Karpas-422 (cell line): Measurements from ENCODE around the gene FAM222A. TPM values are rescaled to one million over a fixed set of nuclear protein-coding genes. Genes with fewer than 3 reads are reported as not detected.

Experiments
- DNase-seq: peaks from one replicate; pipeline ENCODE4 v3.0.0-alpha.2; 2015
- H2AFZ ChIP-seq: fragments of 200-600 bp; sonication (generic); 2 replicates; pipeline ENCODE4 v1.6.1; 2014; ENCODE audit warnings: antibody characterized with exemption, low read length, mixed read lengths
- H3K27ac ChIP-seq: fragments of 200-600 bp; sonication (generic); 2 replicates; pipeline ENCODE4 v1.5.1; 2014; ENCODE audit warnings: mild to moderate bottlenecking, low read length, moderate library complexity
- H3K27me3 ChIP-seq: fragments of 200-600 bp; sonication (generic); 2 replicates; pipeline ENCODE4 v1.6.1; 2014; ENCODE audit warnings: low read length, mixed read lengths
- H3K36me3 ChIP-seq: fragments of 200-600 bp; sonication (generic); 2 replicates; pipeline ENCODE4 v1.6.1; 2014; ENCODE audit warnings: low read length, mixed read lengths; ENCODE audit not compliant: insufficient read depth
- H3K4me1 ChIP-seq: fragments of 200-600 bp; sonication (generic); 2 replicates; pipeline ENCODE4 v1.6.1; 2014; ENCODE audit warnings: mild to moderate bottlenecking, low read length, mixed read lengths
- H3K4me2 ChIP-seq: fragments of 200-600 bp; sonication (generic); 2 replicates; pipeline ENCODE4 v1.6.1; 2014; ENCODE audit warnings: low read length, low read depth, mild to moderate bottlenecking; ENCODE audit not compliant: poor library complexity, severe bottlenecking
- H3K4me3 ChIP-seq: fragments of 200-600 bp; sonication (generic); 2 replicates; pipeline ENCODE4 v1.5.1; 2014; ENCODE audit warnings: mild to moderate bottlenecking, antibody characterized with exemption, low read length, mixed read lengths
- H3K79me2 ChIP-seq: fragments of 200-600 bp; sonication (generic); 2 replicates; pipeline ENCODE4 v1.6.1; 2014; ENCODE audit warnings: mild to moderate bottlenecking, low read length, mixed read lengths
- H3K9ac ChIP-seq: fragments of 200-600 bp; sonication (generic); 2 replicates; pipeline ENCODE4 v1.6.0; 2014; ENCODE audit warnings: low read length
- H3K9me2 ChIP-seq: fragments of 200-600 bp; sonication (generic), shearing (Covaris generic); replicated peaks from 2 replicates; pipeline ENCODE4 v1.6.0; 2014; ENCODE audit warnings: mild to moderate bottlenecking, low read length, moderate library complexity; ENCODE audit not compliant: insufficient read depth
- H3K9me3 ChIP-seq: fragments of 300-700, 200-600 bp; sonication (generic); 2 replicates; pipeline ENCODE4 v1.6.1; 2014; ENCODE audit warnings: low read length, mixed read lengths
- H4K20me1 ChIP-seq: fragments of 200-600 bp; sonication (generic); 2 replicates; pipeline ENCODE4 v1.6.1; 2014; ENCODE audit warnings: mild to moderate bottlenecking, antibody characterized with exemption, low read length, low read depth; ENCODE audit not compliant: insufficient read depth
- total RNA-seq: library from RNA; depleted of rRNA; stranded (reverse); fragments of >200 nt; shearing (Covaris generic); gene quantifications from 2 replicates; pipeline ENCODE4 v1.2.3, GENCODE V29; 2014; ENCODE audit warnings: low replicate concordance

Gene FAM222A
- total RNA-seq, 1 experiment from 2014 or later: 0.11 TPM

DNA sequence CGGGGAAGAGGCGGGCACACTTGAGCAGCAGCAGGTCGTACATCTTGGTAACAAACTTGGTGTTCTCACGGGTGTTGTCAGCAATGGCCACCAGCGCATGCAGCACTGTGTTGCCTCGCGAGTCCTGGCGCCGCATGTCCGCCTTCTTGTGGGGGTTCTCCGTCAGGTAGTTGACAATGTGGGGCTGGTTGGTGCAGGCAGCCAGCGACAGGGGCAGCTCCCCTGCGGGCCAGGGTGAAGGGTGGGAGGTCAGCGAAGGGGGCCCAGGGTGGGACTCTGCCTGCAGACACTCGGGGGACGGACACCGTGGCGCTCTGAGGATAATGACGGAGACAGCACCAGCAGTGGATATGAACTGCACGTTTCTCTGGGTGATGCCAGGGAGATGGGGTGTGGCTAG is 85.1 kb downstream of the FAM222A start:
- Histone ChIP-seq H3K4me1 (no peaks in the 10 kb centered on the region), H3K79me2 (no peaks in the 10 kb centered on the region), H2AFZ (no peak overlapping the region), H3K9ac (no peak overlapping the region), H3K9me3 (no peaks in the 10 kb centered on the region), H3K27ac (no peak overlapping the region), H3K27me3 (no peaks in the 10 kb centered on the region), H4K20me1 (no peaks in the 10 kb centered on the region), H3K4me3 (no peak overlapping the region), H3K36me3 (no peaks in the 10 kb centered on the region), H3K4me2 (no peak overlapping the region), H3K9me2 (no peaks in the 10 kb centered on the region)
- no peak for DNase-seq

DNA sequence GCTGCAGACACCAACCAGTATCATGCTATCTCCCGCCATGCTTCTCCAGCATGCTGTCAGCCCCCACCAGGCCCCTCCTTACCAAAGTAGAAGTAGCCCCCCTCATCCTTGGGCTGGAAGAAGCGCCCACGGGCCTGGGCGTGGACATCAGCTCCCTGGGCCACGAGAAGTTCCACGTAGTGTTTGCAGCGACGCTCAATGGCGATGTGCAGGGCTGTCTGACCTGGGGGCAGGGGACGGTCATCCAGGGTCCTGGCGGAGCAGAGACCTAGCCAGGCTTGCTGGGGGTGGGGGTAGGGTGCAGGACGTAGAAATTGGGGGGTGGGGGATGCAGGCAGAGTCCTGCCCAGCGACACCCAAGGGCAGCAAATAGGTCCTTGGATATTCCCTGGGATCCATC is 86.9 kb downstream of the FAM222A start:
- H3K4me1 ChIP-seq: no peaks in the 10 kb centered on the region
- H3K9me2 ChIP-seq: no peaks in the 10 kb centered on the region
- H3K9ac ChIP-seq: no peak overlapping the region
- H2AFZ ChIP-seq: no peak overlapping the region
- H4K20me1 ChIP-seq: no peaks in the 10 kb centered on the region
- H3K27me3 ChIP-seq: no peaks in the 10 kb centered on the region
- no peaks in the 10 kb centered on the region for H3K9me3 ChIP-seq
- H3K4me3 ChIP-seq: no peak overlapping the region
- H3K79me2 ChIP-seq: no peaks in the 10 kb centered on the region
- no peaks in the 10 kb centered on the region for H3K36me3 ChIP-seq
- no peak overlapping the region for H3K4me2 ChIP-seq
- no peak for DNase-seq
- H3K27ac ChIP-seq: no peak overlapping the region

DNA sequence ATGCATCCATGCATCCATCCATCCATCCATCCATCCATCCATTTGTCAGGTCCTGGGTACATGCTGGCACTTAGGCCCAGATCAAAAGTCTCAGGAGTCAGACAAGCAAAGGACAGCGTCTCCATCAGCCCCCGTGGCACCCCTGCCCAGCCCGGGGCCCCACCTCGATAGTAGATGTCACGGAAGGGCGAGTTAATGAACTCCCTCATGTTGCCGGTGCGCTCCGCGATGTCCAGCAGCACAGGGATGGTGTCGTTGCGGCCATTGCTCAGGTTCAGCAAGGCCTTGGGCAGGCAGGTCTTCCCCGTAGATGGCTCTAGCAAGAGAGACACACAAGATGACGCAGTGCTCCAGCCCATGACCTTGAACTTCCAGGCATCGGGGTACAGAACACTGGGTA is 89.2 kb downstream of the FAM222A start:
- no peaks in the 10 kb centered on the region for H3K9me2 ChIP-seq
- H3K4me2 ChIP-seq: no peak overlapping the region
- no peak overlapping the region for H2AFZ ChIP-seq
- no peaks in the 10 kb centered on the region for H3K36me3 ChIP-seq
- no peak overlapping the region for H3K4me3 ChIP-seq
- no peaks in the 10 kb centered on the region for H4K20me1 ChIP-seq
- H3K9ac ChIP-seq: no peak overlapping the region
- H3K9me3 ChIP-seq: no peaks in the 10 kb centered on the region
- H3K27me3 ChIP-seq: no peaks in the 10 kb centered on the region
- H3K79me2 ChIP-seq: no peaks in the 10 kb centered on the region
- DNase-seq: no peak
- H3K27ac ChIP-seq: no peak overlapping the region
- H3K4me1 ChIP-seq: no peaks in the 10 kb centered on the region

DNA sequence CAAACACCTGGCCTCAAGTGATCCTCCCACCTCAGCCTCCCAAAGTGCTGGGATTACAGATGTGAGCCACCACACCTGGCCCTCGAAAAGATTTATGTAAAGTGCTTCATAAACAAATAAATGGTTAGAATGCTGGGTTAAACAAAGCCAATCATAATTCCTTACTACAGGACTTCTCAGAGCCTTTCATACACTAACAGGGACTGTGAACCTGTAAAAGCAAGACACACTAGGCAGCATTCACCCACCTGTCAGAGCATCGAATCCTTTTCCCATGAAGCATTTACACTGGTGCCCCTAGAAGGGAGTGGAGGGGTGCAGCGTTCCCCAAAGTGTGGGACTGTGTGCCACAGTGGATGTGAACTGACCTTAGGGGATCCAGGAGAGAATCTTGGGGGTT is 90.1 kb downstream of the FAM222A start:
- Histone ChIP-seq H2AFZ (no peak overlapping the region), H3K4me2 (no peak overlapping the region), H3K36me3 (no peaks in the 10 kb centered on the region), H3K4me3 (no peak overlapping the region), H3K27me3 (no peaks in the 10 kb centered on the region), H3K9ac (no peak overlapping the region), H3K9me2 (no peaks in the 10 kb centered on the region), H3K9me3 (no peaks in the 10 kb centered on the region), H3K4me1 (no peaks in the 10 kb centered on the region), H3K79me2 (no peaks in the 10 kb centered on the region), H4K20me1 (no peaks in the 10 kb centered on the region), H3K27ac (no peak overlapping the region)
- no peak for DNase-seq

DNA sequence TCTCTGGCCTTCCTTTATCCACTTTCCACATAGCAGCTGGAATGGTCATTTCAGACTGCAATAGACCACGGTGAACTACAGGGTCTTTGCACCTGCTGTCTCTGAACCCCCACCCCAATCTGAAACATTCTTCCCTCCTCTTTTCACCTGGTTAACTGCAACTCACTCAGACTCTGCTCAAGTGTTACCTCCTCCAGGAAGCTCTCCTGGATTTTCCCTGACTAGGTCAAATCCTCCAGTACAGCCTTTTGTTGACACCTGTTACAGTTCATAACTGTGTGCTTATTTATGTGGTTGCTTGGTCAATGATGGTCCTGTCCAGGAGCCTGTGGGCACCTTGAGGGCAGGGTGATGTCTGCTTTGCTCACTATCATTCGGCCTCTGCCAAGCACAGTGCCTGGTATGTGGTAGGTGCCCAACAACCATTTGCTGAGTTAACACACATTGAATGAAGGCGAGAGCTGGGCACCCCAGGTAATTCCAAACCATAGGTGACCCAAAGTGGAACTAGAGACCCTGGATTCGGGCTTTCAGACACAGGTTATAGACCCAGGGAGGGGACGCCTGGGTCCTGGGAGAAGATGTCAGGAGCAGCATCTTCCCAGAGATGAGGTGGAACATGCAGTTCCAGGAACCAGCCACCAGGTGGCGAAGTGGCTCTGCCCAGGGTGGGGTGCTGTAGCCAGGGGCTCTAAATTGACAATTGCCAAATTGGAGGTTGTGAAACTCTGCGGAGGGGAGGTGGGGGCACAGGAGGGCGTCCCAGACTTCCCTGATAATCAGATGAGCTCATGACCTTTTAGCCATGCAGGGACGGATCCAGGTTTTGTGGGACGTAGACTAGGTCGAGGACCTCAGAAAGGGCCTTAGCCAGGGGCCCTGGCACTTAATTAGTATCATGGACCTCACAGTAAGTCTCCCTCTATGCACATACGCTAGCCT is 91.5 kb downstream of the FAM222A start:
- no peak overlapping the region for H2AFZ ChIP-seq
- no peaks in the 10 kb centered on the region for H3K27me3 ChIP-seq
- H3K4me2 ChIP-seq: no peak overlapping the region
- H3K27ac ChIP-seq: no peak overlapping the region
- no peaks in the 10 kb centered on the region for H3K36me3 ChIP-seq
- no peaks in the 10 kb centered on the region for H4K20me1 ChIP-seq
- no peaks in the 10 kb centered on the region for H3K79me2 ChIP-seq
- no peak overlapping the region for H3K9ac ChIP-seq
- H3K9me3 ChIP-seq: no peaks in the 10 kb centered on the region
- no peaks in the 10 kb centered on the region for H3K9me2 ChIP-seq
- peak; percentile 83 for DNase-seq
- no peak overlapping the region for H3K4me3 ChIP-seq
- no peaks in the 10 kb centered on the region for H3K4me1 ChIP-seq

DNA sequence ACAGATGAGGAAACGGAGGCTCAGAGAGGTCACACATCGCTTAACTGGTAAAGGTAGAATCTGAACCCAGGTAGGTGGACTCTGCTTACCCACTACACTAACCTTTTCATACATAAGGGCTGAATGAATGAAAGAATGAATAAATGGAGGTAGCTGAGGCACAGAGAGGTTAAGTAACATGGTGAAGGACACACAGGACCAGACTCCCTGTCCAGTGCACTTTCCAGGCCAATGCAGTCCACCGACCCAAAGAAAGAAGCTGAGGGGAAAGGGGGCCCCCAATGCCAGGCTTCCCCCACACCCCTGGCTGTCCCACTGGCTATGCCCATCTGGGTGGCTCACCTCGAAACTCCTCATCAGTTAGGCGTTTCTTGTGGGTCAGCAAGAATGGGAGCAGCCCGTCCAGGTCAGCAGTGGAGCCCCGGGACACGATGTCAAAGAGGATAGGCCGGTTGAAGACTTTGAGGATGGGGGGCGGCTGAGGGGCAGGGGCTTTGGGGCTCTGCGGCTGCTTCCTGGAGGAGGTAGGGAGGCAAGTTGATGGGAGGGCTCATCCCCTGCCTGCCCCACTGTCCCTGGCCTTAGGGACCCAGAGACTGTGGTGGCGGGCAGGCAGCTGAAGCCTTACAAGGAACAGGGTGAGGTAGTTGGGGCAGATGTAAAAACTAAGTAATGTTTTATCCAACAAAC is 94.5 kb downstream of the FAM222A start:
- Histone ChIP-seq H3K79me2 (no peaks in the 10 kb centered on the region), H3K9me3 (no peaks in the 10 kb centered on the region), H3K27me3 (no peaks in the 10 kb centered on the region), H2AFZ (no peak overlapping the region), H3K27ac (no peak overlapping the region), H3K4me2 (no peak overlapping the region), H3K9me2 (no peaks in the 10 kb centered on the region), H3K4me1 (no peaks in the 10 kb centered on the region), H3K9ac (no peak overlapping the region), H4K20me1 (no peaks in the 10 kb centered on the region), H3K4me3 (no peak overlapping the region), H3K36me3 (no peaks in the 10 kb centered on the region)
- DNase-seq: no peak

DNA sequence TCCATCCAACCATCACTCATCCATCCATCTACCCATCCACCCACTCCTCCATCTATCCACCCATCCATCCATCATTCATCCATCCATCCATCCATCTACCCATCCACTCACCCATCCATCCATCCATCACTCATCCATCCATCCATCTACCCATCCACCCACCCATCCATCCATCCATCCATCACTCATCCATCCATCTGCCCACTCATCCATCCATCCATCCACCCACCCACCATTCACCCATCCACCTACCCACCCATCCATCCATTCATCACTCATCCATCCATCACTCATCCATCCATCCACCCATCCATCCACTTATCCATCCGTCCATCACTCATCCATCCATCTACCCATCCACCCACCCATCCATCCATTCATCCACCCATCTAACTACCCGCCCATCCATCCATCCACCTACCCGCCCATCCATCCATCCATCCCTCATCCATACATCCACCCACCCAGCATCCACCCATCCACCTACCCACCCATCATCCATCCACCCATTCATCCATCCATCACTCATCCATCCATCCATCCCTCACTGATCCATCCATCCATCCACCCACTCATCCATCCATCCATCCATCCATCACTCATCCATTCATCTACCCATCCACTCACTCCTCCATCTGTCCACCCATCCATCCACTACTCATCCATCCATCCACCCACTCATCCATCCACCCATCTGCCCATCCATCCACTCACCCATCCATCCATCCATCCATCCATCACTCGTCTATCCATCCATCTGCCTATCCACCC is 95.4 kb downstream of the FAM222A start:
- H3K27me3 ChIP-seq: no peaks in the 10 kb centered on the region
- H3K4me3 ChIP-seq: no peak overlapping the region
- DNase-seq: no peak
- no peak overlapping the region for H3K9ac ChIP-seq
- H3K4me2 ChIP-seq: no peak overlapping the region
- H4K20me1 ChIP-seq: no peaks in the 10 kb centered on the region
- H3K79me2 ChIP-seq: no peaks in the 10 kb centered on the region
- H3K9me3 ChIP-seq: no peaks in the 10 kb centered on the region
- no peaks in the 10 kb centered on the region for H3K36me3 ChIP-seq
- no peaks in the 10 kb centered on the region for H3K9me2 ChIP-seq
- H2AFZ ChIP-seq: no peak overlapping the region
- H3K27ac ChIP-seq: no peak overlapping the region
- H3K4me1 ChIP-seq: no peaks in the 10 kb centered on the region
